Measurements from ENCODE around the gene ERCC2. TPM values are rescaled to one million over a fixed set of nuclear protein-coding genes. Genes with fewer than 3 reads are reported as not detected.

Gene ERCC2
- total RNA-seq, 4 donors from 2014 or later: 3.0 to 46.2 (median 9.2) TPM

DNA sequence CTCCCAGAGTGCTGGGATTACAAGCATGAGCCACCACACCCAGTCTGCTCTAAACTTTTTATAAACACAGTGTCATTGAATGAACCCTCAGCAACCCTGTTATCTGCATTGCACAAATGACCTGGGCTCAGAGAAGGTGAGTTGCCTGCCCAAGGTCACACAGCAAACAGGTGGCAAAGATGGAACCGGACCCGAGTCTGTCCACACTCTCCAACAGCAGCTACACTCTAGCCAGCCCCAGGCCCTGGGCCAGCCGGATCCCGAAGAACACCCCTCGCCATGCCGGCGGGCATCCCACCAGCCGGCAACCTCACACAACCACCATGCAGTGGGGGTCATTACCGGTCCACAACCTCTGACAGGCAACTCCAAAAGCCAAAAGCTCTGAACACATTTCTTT is 14.5 kb downstream of the ERCC2 start:
- Histone ChIP-seq H3K4me3 (no peak overlapping the region), H3K9me3 (no peaks in the 10 kb centered on the region), H3K4me1 (no peaks in the 10 kb centered on the region), H3K27ac (no peak overlapping the region), H3K36me3 (no peaks in the 10 kb centered on the region), H3K27me3 (no peaks in the 10 kb centered on the region)
- in situ Hi-C loops (cut with MboI; ENCODE audit: low pct_ligation_motif_present in 1 of 4, low pct_unique_long_range_greater_than_20kb in 1 of 4, low sequenced_read_pairs in 3 of 4) (no loop called here), intact Hi-C loops (cut with DNase I; ENCODE audit: low total_unique reads) (no loop called here)
- no peak for TF ChIP-seq POLR2A (IDR thresholded peaks at IDR 0.05)
- TF ChIP-seq, protein P1, sequence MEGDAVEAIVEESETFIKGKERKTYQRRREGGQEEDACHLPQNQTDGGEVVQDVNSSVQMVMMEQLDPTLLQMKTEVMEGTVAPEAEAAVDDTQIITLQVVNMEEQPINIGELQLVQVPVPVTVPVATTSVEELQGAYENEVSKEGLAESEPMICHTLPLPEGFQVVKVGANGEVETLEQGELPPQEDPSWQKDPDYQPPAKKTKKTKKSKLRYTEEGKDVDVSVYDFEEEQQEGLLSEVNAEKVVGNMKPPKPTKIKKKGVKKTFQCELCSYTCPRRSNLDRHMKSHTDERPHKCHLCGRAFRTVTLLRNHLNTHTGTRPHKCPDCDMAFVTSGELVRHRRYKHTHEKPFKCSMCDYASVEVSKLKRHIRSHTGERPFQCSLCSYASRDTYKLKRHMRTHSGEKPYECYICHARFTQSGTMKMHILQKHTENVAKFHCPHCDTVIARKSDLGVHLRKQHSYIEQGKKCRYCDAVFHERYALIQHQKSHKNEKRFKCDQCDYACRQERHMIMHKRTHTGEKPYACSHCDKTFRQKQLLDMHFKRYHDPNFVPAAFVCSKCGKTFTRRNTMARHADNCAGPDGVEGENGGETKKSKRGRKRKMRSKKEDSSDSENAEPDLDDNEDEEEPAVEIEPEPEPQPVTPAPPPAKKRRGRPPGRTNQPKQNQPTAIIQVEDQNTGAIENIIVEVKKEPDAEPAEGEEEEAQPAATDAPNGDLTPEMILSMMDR (IDR thresholded peaks at IDR 0.05): no peak
- no peak for TF ChIP-seq POLR2AphosphoS5 (IDR thresholded peaks at IDR 0.05)
- no peak for TF ChIP-seq EP300 (IDR thresholded peaks at IDR 0.05; ENCODE audit: low read depth)
- WGBS, 2 donors (ENCODE audit: low coverage in 1 of 2): 93% methylated on average over 2 of the region's 9 CpGs; no CpG with 5 or more reads in 1 of the 2 donors
- DNase-seq: no peak

DNA sequence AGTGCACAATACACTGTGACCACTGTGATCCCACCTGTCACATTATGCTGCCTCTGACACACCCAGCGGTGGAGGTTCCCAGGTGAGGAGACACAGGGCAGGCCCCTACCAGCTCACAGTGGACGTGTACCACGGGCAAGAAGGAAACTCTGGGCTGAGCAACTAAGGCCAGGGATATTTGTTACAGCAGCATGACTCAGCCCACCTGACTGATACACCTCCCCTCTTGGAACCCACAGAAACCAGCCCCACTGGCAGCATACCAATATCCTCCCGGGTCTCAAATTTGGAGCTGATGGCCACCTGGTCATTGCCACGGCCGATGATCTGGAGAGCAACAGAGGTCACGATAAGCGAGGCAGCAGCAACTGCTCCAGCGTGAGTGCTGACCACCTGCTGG is 15.0 kb downstream of the ERCC2 start:
- no peak for TF ChIP-seq EP300 (IDR thresholded peaks at IDR 0.05; ENCODE audit: low read depth)
- TF ChIP-seq, protein P1 (IDR thresholded peaks at IDR 0.05): no peak
- TF ChIP-seq POLR2A (IDR thresholded peaks at IDR 0.05): no peak
- no peak for TF ChIP-seq POLR2AphosphoS5 (IDR thresholded peaks at IDR 0.05)
- H3K36me3 ChIP-seq: no peaks in the 10 kb centered on the region
- no peaks in the 10 kb centered on the region for H3K27me3 ChIP-seq
- no peak overlapping the region for H3K4me3 ChIP-seq
- in situ Hi-C loops (cut with MboI; ENCODE audit: low pct_ligation_motif_present in 1 of 4, low pct_unique_long_range_greater_than_20kb in 1 of 4, low sequenced_read_pairs in 3 of 4) (no loop called here), intact Hi-C loops (cut with DNase I; ENCODE audit: low total_unique reads) (no loop called here)
- H3K9me3 ChIP-seq: no peaks in the 10 kb centered on the region
- no peak overlapping the region for H3K27ac ChIP-seq
- no peak for DNase-seq
- no peaks in the 10 kb centered on the region for H3K4me1 ChIP-seq
- WGBS, 2 donors (ENCODE audit: low coverage in 1 of 2): 97 to 98% methylated on average over 6 to 9 of the region's 9 CpGs

DNA sequence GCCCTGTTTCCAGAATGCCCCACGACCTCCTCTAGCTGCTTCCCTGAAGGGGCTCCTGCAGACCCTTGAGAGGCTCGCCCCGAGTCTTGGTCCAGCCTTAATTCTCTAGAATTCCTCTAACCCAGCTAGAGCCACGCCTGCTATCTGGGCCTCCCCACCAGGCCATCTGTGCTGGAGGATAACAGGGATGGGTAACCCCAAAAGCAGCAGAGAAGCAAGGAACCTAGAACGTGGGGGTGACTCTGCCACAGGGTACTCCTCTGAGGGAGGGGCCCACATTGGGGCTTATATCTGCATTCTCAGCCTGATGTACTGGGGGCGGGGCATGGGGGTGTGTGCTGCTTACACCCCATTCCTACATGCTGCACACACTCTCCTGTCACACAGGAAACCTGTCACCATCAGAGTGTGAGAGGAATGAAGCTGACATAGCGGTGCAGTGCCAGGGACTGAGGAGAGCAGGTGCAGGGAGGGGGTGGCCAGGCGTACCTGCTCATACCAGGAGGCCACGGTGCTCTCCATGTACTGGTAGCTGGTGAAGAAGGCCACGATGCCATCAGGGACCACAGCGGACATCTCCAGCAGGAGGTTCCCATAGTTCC is 16.0 kb downstream of the ERCC2 start:
- no peak overlapping the region for H3K4me3 ChIP-seq
- H3K27me3 ChIP-seq: no peaks in the 10 kb centered on the region
- H3K27ac ChIP-seq: no peak overlapping the region
- 95% methylated on average over 11 of the region's 11 CpGs; no CpG with 5 or more reads in 1 of the 2 donors for WGBS, 2 donors (ENCODE audit: low coverage in 1 of 2)
- H3K9me3 ChIP-seq: no peaks in the 10 kb centered on the region
- in situ Hi-C loops (cut with MboI; ENCODE audit: low pct_ligation_motif_present in 1 of 4, low pct_unique_long_range_greater_than_20kb in 1 of 4, low sequenced_read_pairs in 3 of 4) (no loop called here), intact Hi-C loops (cut with DNase I; ENCODE audit: low total_unique reads) (no loop called here)
- TF ChIP-seq EP300 (IDR thresholded peaks at IDR 0.05; ENCODE audit: low read depth) (no peak), POLR2AphosphoS5 (IDR thresholded peaks at IDR 0.05) (no peak), POLR2A (IDR thresholded peaks at IDR 0.05) (no peak)
- TF ChIP-seq, protein P1 (IDR thresholded peaks at IDR 0.05): no peak
- H3K36me3 ChIP-seq: no peaks in the 10 kb centered on the region
- DNase-seq: no peak
- no peaks in the 10 kb centered on the region for H3K4me1 ChIP-seq

DNA sequence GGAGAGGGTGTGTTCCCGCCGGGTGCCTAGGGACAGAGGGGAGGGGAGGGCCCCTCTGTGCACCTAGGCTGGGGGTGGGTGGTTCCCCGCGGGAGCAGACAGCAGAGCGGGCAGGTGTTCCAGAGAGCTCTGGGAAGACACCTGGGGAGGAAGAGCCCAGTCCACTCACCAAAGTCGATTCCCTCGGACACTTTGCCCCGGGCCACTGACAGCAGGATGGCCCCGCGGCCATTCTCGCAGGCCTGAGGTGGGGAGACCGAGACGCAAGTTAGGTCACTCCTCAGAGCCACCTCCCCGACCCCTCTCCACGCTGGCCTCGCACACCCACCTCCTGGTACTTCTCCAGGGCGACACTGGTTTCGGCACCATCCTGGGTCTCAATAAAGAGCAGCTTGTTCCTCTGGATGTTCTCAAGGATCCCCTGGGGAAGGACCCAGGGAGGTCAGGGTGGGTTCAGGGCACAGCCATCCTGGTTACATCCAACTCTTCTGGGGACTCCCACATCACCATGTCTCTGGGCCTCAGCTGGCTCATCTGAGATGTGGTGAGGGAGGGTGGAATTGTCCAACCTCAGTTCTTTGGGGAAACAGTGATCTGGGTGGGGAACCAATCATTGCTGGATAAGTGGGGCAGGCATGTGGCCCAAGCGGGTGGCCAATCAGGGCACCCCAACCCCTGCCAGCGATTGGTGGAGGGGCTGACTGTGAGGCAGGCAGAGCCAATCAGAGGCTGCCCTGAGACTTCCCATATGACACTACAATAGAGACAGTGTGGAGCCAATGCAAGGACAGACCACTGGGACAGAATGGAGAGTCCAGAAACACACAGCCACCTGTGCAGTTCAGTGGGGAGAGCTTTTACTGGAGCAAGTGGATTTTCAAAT is 17.2 kb downstream of the ERCC2 start:
- Histone ChIP-seq H3K4me3 (no peak overlapping the region), H3K27me3 (no peaks in the 10 kb centered on the region), H3K36me3 (no peaks in the 10 kb centered on the region), H3K4me1 (no peaks in the 10 kb centered on the region), H3K27ac (no peak overlapping the region), H3K9me3 (no peaks in the 10 kb centered on the region)
- TF ChIP-seq, protein P1 (IDR thresholded peaks at IDR 0.05): no peak
- TF ChIP-seq EP300 (IDR thresholded peaks at IDR 0.05; ENCODE audit: low read depth): no peak
- TF ChIP-seq POLR2AphosphoS5 (IDR thresholded peaks at IDR 0.05): no peak
- no peak for TF ChIP-seq POLR2A (IDR thresholded peaks at IDR 0.05)
- WGBS, 2 donors (ENCODE audit: low coverage in 1 of 2): 95% methylated on average over 19 of the region's 20 CpGs; no CpG with 5 or more reads in 1 of the 2 donors
- in situ Hi-C loops (cut with MboI; ENCODE audit: low pct_ligation_motif_present in 1 of 4, low pct_unique_long_range_greater_than_20kb in 1 of 4, low sequenced_read_pairs in 3 of 4): no loop called here
- no peak for DNase-seq
- intact Hi-C loops (cut with DNase I; ENCODE audit: low total_unique reads): no loop called here

All from transverse colon (tissue), 4 donors.